ENCODE data around the gene ZNF846.

Gene ZNF846

DNA sequence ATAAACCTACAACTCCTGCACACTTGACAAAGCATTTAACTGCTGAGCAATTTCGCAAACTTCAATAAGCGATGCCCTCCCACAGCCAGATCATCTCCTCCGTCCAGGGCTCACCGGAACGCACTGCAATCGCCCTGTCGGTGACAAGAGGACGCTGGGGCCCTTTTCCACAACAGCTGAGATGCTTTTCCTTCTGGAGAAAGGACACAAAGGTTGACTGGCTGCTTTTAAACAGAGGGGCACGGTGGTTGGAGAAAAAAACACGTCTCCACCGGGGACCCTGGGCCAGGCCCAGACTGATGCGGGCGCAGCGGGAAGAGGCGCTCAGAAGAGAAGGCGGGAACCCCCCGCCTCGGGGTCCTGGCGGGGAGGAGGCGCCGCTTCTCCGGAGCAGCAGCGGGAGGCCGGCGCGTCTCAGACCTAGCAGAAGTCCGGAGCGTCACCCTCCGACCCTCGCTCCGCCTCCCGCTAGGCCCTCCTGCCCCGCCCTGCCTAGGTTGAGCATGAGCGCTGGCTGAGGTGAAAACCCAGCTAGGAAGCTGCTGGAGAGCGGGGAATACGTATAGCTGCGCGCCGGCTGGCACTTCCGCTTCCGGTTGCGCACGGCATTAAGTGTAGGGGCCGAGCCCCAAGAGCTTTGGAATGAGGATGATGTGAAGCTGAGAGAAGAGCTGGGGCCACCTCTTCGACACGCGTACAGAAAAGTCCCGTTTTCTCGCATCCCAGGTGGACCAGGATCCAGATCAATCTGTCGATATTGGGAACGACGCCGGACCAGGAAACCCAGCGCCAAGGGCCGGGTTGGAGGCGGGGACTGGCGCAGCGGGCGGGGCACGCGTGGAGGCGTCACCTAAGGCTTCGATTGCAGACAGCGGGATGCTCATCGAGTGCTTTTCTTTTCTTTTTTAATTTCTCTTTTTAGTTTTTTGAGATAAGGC, at the start of gene ZNF846:
Gene ZNF846 (minus strand): TSS at position 564 of the 938 bp plus-strand sequence. CDS start 3,788 bp downstream, outside the sequence.
- peak within 1 kb of the TSS; percentile 73 for H3K4me3 ChIP-seq (ENCODE audit: low read depth, low read length)
- peak; percentile 98 for TF ChIP-seq POLR2A (IDR thresholded peaks at IDR 0.05; ENCODE audit: extremely low read depth, insufficient read length)
- TF ChIP-seq, protein P1, sequence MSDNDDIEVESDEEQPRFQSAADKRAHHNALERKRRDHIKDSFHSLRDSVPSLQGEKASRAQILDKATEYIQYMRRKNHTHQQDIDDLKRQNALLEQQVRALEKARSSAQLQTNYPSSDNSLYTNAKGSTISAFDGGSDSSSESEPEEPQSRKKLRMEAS (IDR thresholded peaks at IDR 0.05; ENCODE audit: low read depth, low read length) = peak; percentile 62
- TF ChIP-seq MYC (IDR thresholded peaks at IDR 0.05; ENCODE audit: low read depth, low read length) = peak; percentile 92
- TF ChIP-seq, protein P2, sequence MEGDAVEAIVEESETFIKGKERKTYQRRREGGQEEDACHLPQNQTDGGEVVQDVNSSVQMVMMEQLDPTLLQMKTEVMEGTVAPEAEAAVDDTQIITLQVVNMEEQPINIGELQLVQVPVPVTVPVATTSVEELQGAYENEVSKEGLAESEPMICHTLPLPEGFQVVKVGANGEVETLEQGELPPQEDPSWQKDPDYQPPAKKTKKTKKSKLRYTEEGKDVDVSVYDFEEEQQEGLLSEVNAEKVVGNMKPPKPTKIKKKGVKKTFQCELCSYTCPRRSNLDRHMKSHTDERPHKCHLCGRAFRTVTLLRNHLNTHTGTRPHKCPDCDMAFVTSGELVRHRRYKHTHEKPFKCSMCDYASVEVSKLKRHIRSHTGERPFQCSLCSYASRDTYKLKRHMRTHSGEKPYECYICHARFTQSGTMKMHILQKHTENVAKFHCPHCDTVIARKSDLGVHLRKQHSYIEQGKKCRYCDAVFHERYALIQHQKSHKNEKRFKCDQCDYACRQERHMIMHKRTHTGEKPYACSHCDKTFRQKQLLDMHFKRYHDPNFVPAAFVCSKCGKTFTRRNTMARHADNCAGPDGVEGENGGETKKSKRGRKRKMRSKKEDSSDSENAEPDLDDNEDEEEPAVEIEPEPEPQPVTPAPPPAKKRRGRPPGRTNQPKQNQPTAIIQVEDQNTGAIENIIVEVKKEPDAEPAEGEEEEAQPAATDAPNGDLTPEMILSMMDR (IDR thresholded peaks at IDR 0.05; ENCODE audit: low read depth, low read length) = no peak
- DNase-seq (ENCODE audit: low read depth) = peak; percentile 100

GRCh38 chr19:9818175-9818733, 49.7 kb upstream of the ZNF846 start:
- TF ChIP-seq MYC (IDR thresholded peaks at IDR 0.05; ENCODE audit: low read depth, low read length) (no peak; the same call in 1 of the 2 replicates), POLR2A (IDR thresholded peaks at IDR 0.05; ENCODE audit: extremely low read depth, insufficient read length) (no peak)
- TF ChIP-seq, protein P1 (IDR thresholded peaks at IDR 0.05; ENCODE audit: low read depth, low read length) = peak; percentile 10; the same call in 1 of the 2 replicates
- TF ChIP-seq, protein P2 (IDR thresholded peaks at IDR 0.05; ENCODE audit: low read depth, low read length) = no peak
- H3K4me3 ChIP-seq (ENCODE audit: low read depth, low read length) = peak overlapping the region; percentile 80
- no peak for DNase-seq (ENCODE audit: low read depth)

- no peak overlapping the region for H3K4me3 ChIP-seq (ENCODE audit: low read depth, low read length)
- DNase-seq (ENCODE audit: low read depth) = no peak
- TF ChIP-seq, protein P2 (IDR thresholded peaks at IDR 0.05; ENCODE audit: low read depth, low read length) = no peak
- TF ChIP-seq POLR2A (IDR thresholded peaks at IDR 0.05; ENCODE audit: extremely low read depth, insufficient read length) (no peak), MYC (IDR thresholded peaks at IDR 0.05; ENCODE audit: low read depth, low read length) (no peak)
- TF ChIP-seq, protein P1 (IDR thresholded peaks at IDR 0.05; ENCODE audit: low read depth, low read length) = no peak
Measured at GRCh38 chr19:9811139-9811538, 42.6 kb upstream of the ZNF846 start.

DNA sequence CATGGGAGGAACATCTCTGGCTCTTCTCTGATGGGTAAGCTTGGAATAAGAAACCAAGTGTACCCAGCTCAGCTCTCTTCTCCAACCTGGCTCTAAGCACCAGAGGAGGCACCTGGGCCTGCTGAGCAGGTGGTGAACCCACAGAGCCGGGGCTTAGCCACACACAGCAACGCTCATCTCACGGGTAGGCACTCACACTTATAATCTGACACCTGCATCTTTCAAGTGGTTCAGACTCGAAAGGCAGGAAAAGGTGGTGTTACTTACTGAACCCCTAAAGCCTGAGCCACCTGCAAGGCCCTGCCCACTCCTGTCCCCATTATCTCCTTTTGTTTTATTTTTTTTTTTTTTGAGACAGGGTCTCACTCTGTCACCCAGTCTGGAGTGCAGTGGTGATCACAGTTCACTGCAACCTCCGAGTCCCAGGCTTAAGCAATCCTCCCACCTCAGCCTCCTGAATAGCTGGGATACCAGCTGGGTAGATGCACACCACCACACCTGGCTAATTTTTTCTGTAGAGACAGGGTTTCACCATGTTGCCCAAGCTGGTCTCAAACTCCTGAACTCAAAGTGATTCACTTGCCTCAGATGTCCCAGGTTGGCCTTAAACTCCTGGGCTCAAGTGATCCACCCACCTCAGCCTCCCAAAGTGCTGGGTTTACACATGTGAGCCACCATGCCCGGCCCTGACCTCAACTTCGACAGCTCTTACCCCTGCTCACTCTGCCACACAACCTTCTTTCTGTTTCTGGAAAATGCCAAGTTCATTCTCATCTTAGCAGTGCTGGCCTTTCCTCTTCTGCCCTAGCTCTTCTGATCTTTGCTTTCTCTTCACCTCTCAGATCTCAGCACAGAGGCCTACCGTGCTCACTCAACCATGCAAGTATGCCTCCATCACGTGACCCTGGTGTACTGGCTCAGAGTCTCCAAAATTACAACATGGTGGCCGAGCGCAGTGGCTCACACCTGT, 40.6 kb upstream of the ZNF846 start:
- TF ChIP-seq, protein P1 (IDR thresholded peaks at IDR 0.05; ENCODE audit: low read depth, low read length) = no peak
- no peak for TF ChIP-seq MYC (IDR thresholded peaks at IDR 0.05; ENCODE audit: low read depth, low read length)
- TF ChIP-seq, protein P2 (IDR thresholded peaks at IDR 0.05; ENCODE audit: low read depth, low read length) = no peak
- TF ChIP-seq POLR2A (IDR thresholded peaks at IDR 0.05; ENCODE audit: extremely low read depth, insufficient read length) = no peak
- no peak for DNase-seq (ENCODE audit: low read depth)

GRCh38 chr19:9806803-9807202, 38.3 kb upstream of the ZNF846 start:
- DNase-seq (ENCODE audit: low read depth) = no peak
- no peak overlapping the region for H3K4me3 ChIP-seq (ENCODE audit: low read depth, low read length)
- TF ChIP-seq, protein P2 (IDR thresholded peaks at IDR 0.05; ENCODE audit: low read depth, low read length) = no peak
- TF ChIP-seq POLR2A (IDR thresholded peaks at IDR 0.05; ENCODE audit: extremely low read depth, insufficient read length) (no peak), MYC (IDR thresholded peaks at IDR 0.05; ENCODE audit: low read depth, low read length) (no peak)
- TF ChIP-seq, protein P1 (IDR thresholded peaks at IDR 0.05; ENCODE audit: low read depth, low read length) = no peak

More for the DNA sequence above, 40.6 kb upstream of the ZNF846 start:
- no peak overlapping the region for H3K4me3 ChIP-seq (ENCODE audit: low read depth, low read length)
